GM12878 (cell line): ENCODE data around the gene RYR2. TPM values are rescaled to one million over a fixed set of nuclear protein-coding genes. Genes with fewer than 3 reads are reported as not detected.

Experiments
- ATAC-seq: fragments of 200-7000 bp; cut with Tn5 transposase; 3 replicates; pipeline ENCODE4 v1.9.1; 2020; ENCODE audit warnings: mild to moderate bottlenecking, moderate library complexity
- BruUV-seq: library from RNA; stranded (reverse); fragments of 400-500 nt; replicated peaks from 2 replicates; lab custom pipeline; 2021; lab: Mats Ljungman, UMichigan
- CTCF ChIA-PET: fragments of 300-600 bp; sonication (Branson Sonifier 250); formaldehyde crosslinking; extraction: SDS; loops from one replicate; lab custom pipeline; 2021; ENCODE audit warnings: inconsistent platforms; lab: Yijun Ruan, JAX
- POLR2A ChIA-PET: fragments of 350-600 bp; formaldehyde crosslinking; extraction: SDS; loops from one replicate; lab custom pipeline; 2021; ENCODE audit warnings: inconsistent platforms; lab: Charles Lee
- RAD21 ChIA-PET: fragments of 300-600 bp; sonication (Branson Sonifier 250); formaldehyde crosslinking; loops from one replicate; lab custom pipeline; 2023; ENCODE audit warnings: antibody characterized with exemption; ENCODE audit not compliant: unreplicated experiment; lab: Charles Lee
- SMC1A ChIA-PET: fragments of 300-600 bp; sonication (Branson Sonifier 250); formaldehyde crosslinking; loops from one replicate; lab custom pipeline; 2023; ENCODE audit not compliant: unreplicated experiment, uncharacterized antibody; lab: Charles Lee
- DNase-seq: peaks from one replicate; pipeline ENCODE4 v3.0.0-alpha.2; 2011; ENCODE audit warnings: low read depth, low spot score
- FAIRE-seq: peaks from 3 replicates; lab custom pipeline; 2011; peaks lifted over from hg19 to GRCh38; lab: Jason Lieb, UNC
- H2AFZ ChIP-seq: 2 replicates; pipeline ENCODE4 v1.6.0; 2011; ENCODE audit warnings: low read depth, low read length, control low read depth; ENCODE audit not compliant: control insufficient read depth
- H3K27ac ChIP-seq: 2 replicates; pipeline ENCODE4 v1.5.1; 2011; ENCODE audit warnings: control low read depth; ENCODE audit not compliant: control insufficient read depth, insufficient read depth
- H3K27me3 ChIP-seq, 2 experiments: replicated peaks in 1 of 2; 2 replicates each; pipeline versions ENCODE4 v1.6.0 to v1.6.1; 2011; ENCODE audit warnings: low read length in 1 of 2; ENCODE audit not compliant: control insufficient read depth in 2 of 2, insufficient read depth in 2 of 2
- H3K36me3 ChIP-seq, 2 experiments: 2 replicates each; pipeline ENCODE4 v1.5.1; 2011; ENCODE audit warnings: low read length in 1 of 2; ENCODE audit not compliant: control insufficient read depth in 2 of 2, insufficient read depth in 2 of 2
- H3K4me1 ChIP-seq: 2 replicates; pipeline ENCODE4 v1.6.1; 2011; ENCODE audit warnings: mild to moderate bottlenecking, low read length, moderate library complexity, mixed read lengths; ENCODE audit not compliant: control insufficient read depth, insufficient read depth
- H3K4me2 ChIP-seq: 2 replicates; pipeline ENCODE4 v1.6.0; 2011; ENCODE audit warnings: control low read depth; ENCODE audit not compliant: control insufficient read depth, insufficient read depth
- H3K4me3 ChIP-seq: fragments of 200-600 bp; sonication (generic); 2 replicates; pipeline ENCODE4 v1.5.1; 2016
- H3K79me2 ChIP-seq: 2 replicates; pipeline ENCODE4 v1.6.0; 2011; ENCODE audit warnings: low read length; ENCODE audit not compliant: control insufficient read depth, insufficient read depth
- H3K9ac ChIP-seq: 2 replicates; pipeline ENCODE4 v1.8.0; 2011; ENCODE audit warnings: low read length, control low read depth, mixed read lengths; ENCODE audit not compliant: control insufficient read depth, insufficient read depth
- H3K9me3 ChIP-seq: replicated peaks from 3 replicates; pipeline ENCODE4 v1.5.1; 2011; ENCODE audit warnings: mild to moderate bottlenecking, low read length; ENCODE audit not compliant: control insufficient read depth, insufficient read depth
- H4K20me1 ChIP-seq: 2 replicates; pipeline ENCODE4 v1.6.0; 2011; ENCODE audit not compliant: control insufficient read depth, insufficient read depth
- ATF7 ChIP-seq: fragments of 450-650 bp; IDR thresholded peaks from 2 replicates; pipeline ENCODE4 v1.6.1; 2016; ENCODE audit warnings: low read depth, mild to moderate bottlenecking
- CBFB ChIP-seq: IDR thresholded peaks from 2 replicates; pipeline ENCODE4 v1.6.1; 2016; ENCODE audit warnings: antibody characterized with exemption, low read depth
- CBX3 ChIP-seq: fragments of 200-600 bp; sonication (generic); IDR thresholded peaks from 2 replicates; pipeline ENCODE4 v1.6.1; 2016; ENCODE audit warnings: low read depth, borderline replicate concordance
- CHD1 ChIP-seq: IDR thresholded peaks from 2 replicates; pipeline ENCODE4 v1.6.1; 2012; ENCODE audit warnings: low read depth, low read length, improper control_type of control experiment
- EED ChIP-seq: sonication (generic); IDR thresholded peaks from 2 replicates; pipeline ENCODE4 v1.6.1; 2016; ENCODE audit warnings: antibody characterized with exemption, low read depth
- ETV6 ChIP-seq, 2 experiments: fragments of 450-650 bp in 1 of 2; IDR thresholded peaks in 1 of 2; conservative IDR thresholded peaks in 1 of 2; 2 replicates each; pipeline ENCODE4 v1.6.1; 2014; ENCODE audit warnings: antibody characterized with exemption in 1 of 2, borderline replicate concordance in 1 of 2, low read depth in 1 of 2, mild to moderate bottlenecking in 1 of 2, moderate library complexity in 1 of 2
- GABPA ChIP-seq: IDR thresholded peaks from 2 replicates; pipeline ENCODE4 v1.6.1; 2014; ENCODE audit warnings: antibody characterized with exemption, low read depth, mild to moderate bottlenecking, inconsistent platforms
- JUNB ChIP-seq: IDR thresholded peaks from 2 replicates; pipeline ENCODE4 v1.6.1; 2016; ENCODE audit warnings: antibody characterized with exemption, mild to moderate bottlenecking
- KAT2A ChIP-seq: conservative IDR thresholded peaks from 2 replicates; pipeline ENCODE4 v1.6.1; 2011; ENCODE audit warnings: low read depth, low read length; ENCODE audit not compliant: control insufficient read depth
- MEF2A ChIP-seq: IDR thresholded peaks from 2 replicates; pipeline ENCODE4 v1.6.1; 2011; ENCODE audit warnings: low read depth, mild to moderate bottlenecking, low read length, moderate library complexity; ENCODE audit not compliant: insufficient read depth
- MTA2 ChIP-seq: fragments of 450-650 bp; IDR thresholded peaks from 2 replicates; pipeline ENCODE4 v1.6.1; 2016; ENCODE audit warnings: low read depth, mild to moderate bottlenecking, moderate library complexity
- NR2C1 ChIP-seq: fragments of 450-650 bp; IDR thresholded peaks from 2 replicates; pipeline ENCODE4 v1.6.1; 2017; ENCODE audit warnings: antibody characterized with exemption, mild to moderate bottlenecking, moderate library complexity
- PBX3 ChIP-seq: IDR thresholded peaks from 2 replicates; pipeline ENCODE4 v1.6.1; 2011; ENCODE audit warnings: mild to moderate bottlenecking, low read depth, low read length, moderate library complexity; ENCODE audit not compliant: insufficient replicate concordance
- SUPT20H ChIP-seq: IDR thresholded peaks from 2 replicates; pipeline ENCODE4 v1.6.1; 2011; ENCODE audit warnings: low read depth, mild to moderate bottlenecking, low read length, moderate library complexity, borderline replicate concordance; ENCODE audit not compliant: control insufficient read depth
- WRNIP1 ChIP-seq: IDR thresholded peaks from 2 replicates; pipeline ENCODE4 v1.6.1; 2011; ENCODE audit warnings: low read depth, low read length, improper control_type of control experiment, borderline replicate concordance
- ZNF24 ChIP-seq: fragments of 450-650 bp; IDR thresholded peaks from 2 replicates; pipeline ENCODE4 v1.6.1; 2017; ENCODE audit warnings: antibody characterized with exemption, mild to moderate bottlenecking
- WGBS: methylation state at CpG from one replicate; pipeline ENCODE4 v1.1.6; 2016; ENCODE audit warnings: low lambda C conversion rate; ENCODE audit not compliant: insufficient replicate concordance, insufficient coverage; ENCODE audit errors: missing lambda C conversion rate; 5-methylcytosine and 5-hydroxymethylcytosine counted together
- in situ Hi-C: fragments of 300-500 bp; cut with MboI; formaldehyde crosslinking; loops from 9 replicates; pipeline ENCODE4 v1.14.3; 2018; ENCODE audit warnings: mixed read lengths
- intact Hi-C: fragments of 100-400 bp; cut with micrococcal nuclease; formaldehyde crosslinking; loops from one replicate; pipeline ENCODE4 v1.14.2; 2022; ENCODE audit not compliant: unreplicated experiment
- polyA plus RNA-seq, 11 experiments: library from polyadenylated mRNA; depleted of rRNA in 4 of 11; unstranded in 6 of 11; stranded (reverse) in 5 of 11; fragments of >200 nt; fragmentation: Nextera tagmentation in 4 of 11; fragmentation: Illumina TruSeq in 1 of 11; extraction: Ambion mirVana in 4 of 11; extraction: Trizol in 1 of 11; gene quantifications; 1 replicate in 1 of 11; 2 replicates in 10 of 11; pipeline versions ENCODE4 v1.2.1 to v1.2.3, GENCODE V29; 2011 to 2016; ENCODE audit warnings: inconsistent platforms in 2 of 11, missing spikeins in 2 of 11, low read depth in 1 of 11
- total RNA-seq, 4 experiments: library from RNA; depleted of rRNA in 3 of 4; stranded (reverse); fragments of >200 nt in 3 of 4; fragmentation: Illumina TruSeq in 1 of 4; extraction: Trizol in 1 of 4; gene quantifications; 2 replicates each; pipeline versions ENCODE4 v1.2.1 to v1.2.3, GENCODE V29; 2013 to 2021

Gene RYR2
- total and polyA plus RNA-seq, 10 of the 15 experiments (the other 5 are each of a cell fraction or from before 2014, with no cell fraction given) = 0.01 to 0.04 TPM; not detected in 8

GRCh38 chr1:237071641-237072420 lies 29.8 kb downstream of the RYR2 start (continued):
- no peak for TF ChIP-seq JUNB

GRCh38 chr1:237074371-237075117 lies 32.6 kb downstream of the RYR2 start:
- Histone ChIP-seq H3K4me3 (no peak overlapping the region), H3K4me2 (no peak overlapping the region), H3K36me3 (no peaks in the 10 kb centered on the region), H3K9ac (no peak overlapping the region), H4K20me1 (no peaks in the 10 kb centered on the region), H3K4me1 (no peaks in the 10 kb centered on the region), H3K27me3 (no peaks in the 10 kb centered on the region), H2AFZ (no peak overlapping the region), H3K9me3 (no peaks in the 10 kb centered on the region), H3K27ac (no peak overlapping the region), H3K79me2 (no peaks in the 10 kb centered on the region)
- ChIA-PET SMC1A (no interaction called here), POLR2A (no interaction called here), CTCF (no interaction called here), RAD21 (interaction anchor here (0.6 kb wide), 1 partner anchor 487 kb away, joined by 3 read pairs; no protein-coding TSS in a partner anchor)
- intact Hi-C loops = no loop called here
- DNase-seq (no peak), FAIRE-seq (no peak), ATAC-seq (no peak)
- WGBS = 33% methylated on average over 11 of the region's 11 CpGs
- TF ChIP-seq SUPT20H (no peak), ZNF24 (no peak), ETV6 (conservative IDR thresholded peaks at IDR 0.05 in 1 of 2, IDR thresholded peaks at IDR 0.05 in 1 of 2; ENCODE audit: borderline replicate concordance in 1 of 2, low read depth in 1 of 2) (no peak), CHD1 (no peak), KAT2A (no peak), CBX3 (no peak), CBFB (no peak), MTA2 (no peak), MEF2A (no peak), ATF7 (no peak), NR2C1 (no peak), WRNIP1 (no peak), EED (no peak), GABPA (no peak), PBX3 (no peak)
- BruUV-seq = no TSS peak
- in situ Hi-C loops = no loop called here
